Measurements from ENCODE around the gene FOXP1.

DNA sequence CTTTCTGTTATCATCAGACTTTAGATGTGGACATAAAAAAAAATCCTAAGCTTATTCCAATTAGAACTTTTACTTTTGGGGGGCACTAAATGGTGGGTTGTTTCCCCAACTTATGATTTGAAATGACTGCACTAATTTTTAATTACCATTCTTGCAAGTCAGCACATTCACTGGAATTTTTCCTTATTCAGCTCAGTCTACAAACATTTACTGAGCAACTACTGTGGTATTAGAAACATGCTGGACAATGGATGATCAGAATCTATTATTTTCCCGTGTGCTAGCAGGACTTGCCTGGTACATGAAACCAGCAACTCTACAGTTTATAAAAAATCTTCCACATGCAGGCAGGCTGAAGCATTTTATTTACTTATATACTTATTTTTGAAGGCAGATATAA lies 273.6 kb downstream of the FOXP1 start:
- TF ChIP-seq, protein P1, sequence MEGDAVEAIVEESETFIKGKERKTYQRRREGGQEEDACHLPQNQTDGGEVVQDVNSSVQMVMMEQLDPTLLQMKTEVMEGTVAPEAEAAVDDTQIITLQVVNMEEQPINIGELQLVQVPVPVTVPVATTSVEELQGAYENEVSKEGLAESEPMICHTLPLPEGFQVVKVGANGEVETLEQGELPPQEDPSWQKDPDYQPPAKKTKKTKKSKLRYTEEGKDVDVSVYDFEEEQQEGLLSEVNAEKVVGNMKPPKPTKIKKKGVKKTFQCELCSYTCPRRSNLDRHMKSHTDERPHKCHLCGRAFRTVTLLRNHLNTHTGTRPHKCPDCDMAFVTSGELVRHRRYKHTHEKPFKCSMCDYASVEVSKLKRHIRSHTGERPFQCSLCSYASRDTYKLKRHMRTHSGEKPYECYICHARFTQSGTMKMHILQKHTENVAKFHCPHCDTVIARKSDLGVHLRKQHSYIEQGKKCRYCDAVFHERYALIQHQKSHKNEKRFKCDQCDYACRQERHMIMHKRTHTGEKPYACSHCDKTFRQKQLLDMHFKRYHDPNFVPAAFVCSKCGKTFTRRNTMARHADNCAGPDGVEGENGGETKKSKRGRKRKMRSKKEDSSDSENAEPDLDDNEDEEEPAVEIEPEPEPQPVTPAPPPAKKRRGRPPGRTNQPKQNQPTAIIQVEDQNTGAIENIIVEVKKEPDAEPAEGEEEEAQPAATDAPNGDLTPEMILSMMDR (IDR thresholded peaks at IDR 0.05): no peak
- TF ChIP-seq POLR2A (IDR thresholded peaks at IDR 0.05): no peak

Measured in uterus (tissue), 2 donors.